ENCODE data around the gene AREG.

- TF ChIP-seq CTCF (IDR thresholded peaks at IDR 0.05 in 4 of 5, conservative IDR thresholded peaks at IDR 0.05 in 1 of 5) = no peak
- no peak for TF ChIP-seq POLR2A (IDR thresholded peaks at IDR 0.05)
These were observed 30.7 kb upstream of the AREG start for GRCh38 chr4:74414149-74414809.

Measured in gastrocnemius medialis (tissue), 4 donors.